GM21723 (cell line): ENCODE measurements around the gene P2RY12.

Source experiments
- ATAC-seq: cut with Tn5 transposase; IDR thresholded peaks from one replicate; pipeline ENCODE4 v1.9.1; 2021; ENCODE audit warnings: mild to moderate bottlenecking, moderate library complexity; ENCODE audit not compliant: unreplicated experiment

The P2RY12 gene

DNA sequence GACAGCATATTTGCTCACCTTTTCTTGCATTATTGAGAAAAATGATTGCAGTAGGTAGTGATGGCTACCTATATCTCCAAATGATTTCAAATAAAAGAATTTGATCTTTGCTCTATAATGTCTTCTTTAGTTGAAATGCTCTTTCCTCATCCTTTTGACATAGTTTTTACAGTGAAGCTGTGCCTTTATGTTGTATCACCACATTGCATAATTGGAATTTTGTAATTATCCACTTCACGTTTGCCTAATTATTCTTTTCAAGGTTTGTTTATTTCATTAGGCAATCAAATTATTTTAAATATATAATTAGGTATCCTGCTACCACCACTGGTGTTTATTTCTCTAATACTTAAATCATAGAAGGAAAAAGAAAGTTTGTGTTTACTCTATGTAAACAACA is 33.9 kb downstream of the P2RY12 start:
- no peak for ATAC-seq

DNA sequence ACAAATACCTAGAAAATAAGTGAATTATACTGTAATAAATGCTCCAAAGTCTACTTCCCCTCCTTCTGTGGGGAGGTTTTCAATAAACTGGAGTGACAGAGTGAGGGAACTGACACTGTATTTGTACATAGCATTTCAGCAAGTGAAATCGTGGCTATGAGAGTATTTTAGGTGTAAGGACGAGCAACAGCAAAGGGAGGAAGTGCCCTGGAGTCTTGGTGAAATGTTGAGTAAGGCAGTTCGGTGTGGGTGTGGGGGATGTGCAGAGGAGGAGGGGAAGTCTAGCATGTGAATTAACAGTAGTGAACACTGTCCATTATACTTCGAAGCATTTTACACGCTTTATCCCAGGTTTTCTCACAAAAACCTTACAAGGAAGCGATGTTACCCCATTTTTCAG is 37.1 kb downstream of the P2RY12 start:
- no peak for ATAC-seq

DNA sequence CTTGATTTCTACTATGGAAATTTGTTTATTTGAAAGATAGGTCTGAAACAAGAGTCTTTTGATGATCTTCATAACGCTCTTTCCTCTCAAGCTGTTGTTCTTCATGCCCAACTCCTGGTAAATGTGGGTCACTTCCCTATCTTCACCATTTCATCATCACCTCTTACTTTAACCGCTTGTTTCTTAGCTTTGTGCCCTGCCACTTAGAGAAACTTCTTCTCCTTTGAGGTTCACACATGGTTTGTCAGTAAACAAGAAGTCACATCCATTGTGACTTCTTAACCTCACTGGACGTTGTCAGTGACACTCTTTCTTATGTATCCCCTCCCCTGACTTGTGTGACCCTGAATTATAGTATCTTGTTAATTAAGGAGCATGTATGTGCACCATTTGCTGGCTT is 38.3 kb downstream of the P2RY12 start:
- no peak for ATAC-seq

DNA sequence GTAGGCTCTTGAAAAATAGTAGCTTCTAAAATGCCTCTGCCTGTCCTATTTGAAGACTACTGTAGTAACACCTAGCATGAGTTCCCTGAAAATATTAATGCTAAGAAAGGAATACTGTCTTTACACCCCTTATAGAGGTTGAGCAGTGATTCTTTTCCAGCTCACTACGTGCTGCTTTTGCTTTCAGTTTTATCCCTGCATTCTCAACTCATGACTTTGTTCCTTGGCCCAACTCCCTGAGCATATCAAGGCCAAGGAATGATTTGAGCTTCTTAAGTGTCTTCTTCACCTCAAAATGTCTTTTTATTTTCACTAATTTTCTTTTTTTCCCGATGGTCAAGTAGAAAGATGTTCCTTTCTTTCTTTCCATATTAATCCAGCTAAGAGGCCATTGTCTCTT is 38.7 kb downstream of the P2RY12 start:
- no peak for ATAC-seq

DNA sequence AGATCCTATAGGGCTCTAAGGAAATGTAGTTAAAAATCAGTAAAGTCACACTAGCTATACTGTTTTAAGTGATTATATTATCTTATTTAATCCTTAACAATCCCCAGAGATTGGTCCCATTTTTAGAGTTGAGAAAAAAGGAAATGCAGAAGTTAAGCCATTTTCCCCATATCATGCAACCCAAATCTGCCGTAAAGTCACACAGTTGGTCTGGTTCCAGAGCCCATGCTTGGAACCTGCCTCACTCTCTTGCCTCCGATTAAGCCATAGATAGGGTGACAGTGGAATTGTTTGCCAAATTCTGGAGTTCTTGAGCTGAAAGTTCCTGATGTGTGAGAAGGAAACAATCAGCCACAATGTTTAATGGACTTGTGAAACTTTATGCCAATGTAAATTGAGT is 52.9 kb downstream of the P2RY12 start:
- ATAC-seq = no peak

DNA sequence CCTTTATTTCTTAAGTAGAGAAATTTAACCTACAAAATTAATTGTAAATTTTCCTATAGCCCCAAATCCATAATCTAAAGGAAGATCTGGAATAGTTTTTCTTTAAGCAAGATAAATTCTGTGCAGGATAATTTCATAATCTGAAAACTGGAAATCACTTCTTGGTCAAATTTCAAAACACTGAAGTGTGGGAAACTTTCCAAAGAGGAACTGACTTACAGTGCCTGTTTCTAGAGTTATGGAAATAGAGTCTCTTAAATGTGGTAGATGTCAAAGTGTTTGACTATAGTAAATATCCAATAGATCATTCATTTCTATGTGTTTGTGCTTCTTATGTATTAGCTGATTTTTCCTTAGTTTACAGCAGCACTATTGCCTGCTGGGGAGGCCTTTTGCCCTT is 53.7 kb downstream of the P2RY12 start:
- ATAC-seq = no peak

DNA sequence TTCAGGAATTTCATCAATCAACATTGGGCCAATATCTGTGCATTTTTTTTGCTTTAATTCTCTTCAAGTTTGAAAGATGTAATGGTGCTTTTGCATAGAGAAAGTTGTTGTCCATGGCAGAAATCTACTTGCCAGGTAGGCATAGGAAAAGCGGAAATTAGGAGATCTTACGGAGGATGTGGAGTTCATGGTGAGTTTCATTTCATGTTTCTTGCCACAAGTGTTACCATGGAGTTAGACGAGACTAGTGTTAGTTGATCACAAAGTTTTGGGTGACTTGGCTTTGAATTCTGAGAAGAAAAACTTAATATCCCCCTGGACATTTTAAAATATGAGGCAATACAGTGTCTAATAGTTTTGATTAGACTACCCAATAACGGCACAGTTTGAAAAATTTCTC is 54.2 kb downstream of the P2RY12 start:
- ATAC-seq = no peak

DNA sequence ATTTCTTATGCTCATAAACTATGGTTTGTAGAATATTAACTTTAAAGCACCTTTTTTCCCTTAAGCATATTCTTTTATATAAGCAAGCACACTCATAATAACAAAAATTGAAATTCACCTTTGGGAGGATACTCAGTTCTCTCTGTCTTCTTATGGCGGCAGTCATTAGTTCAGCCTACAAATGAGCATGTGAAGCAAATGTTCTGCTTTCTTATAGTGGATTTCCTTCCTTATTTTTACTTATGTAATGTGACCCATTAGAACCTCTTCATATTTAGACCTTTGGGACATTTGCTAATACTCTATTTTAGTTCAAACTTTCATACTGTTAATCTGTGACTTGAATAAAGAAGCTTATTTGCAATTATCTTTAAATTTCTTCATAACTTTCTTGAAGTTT is 55.2 kb downstream of the P2RY12 start, which contains the start of gene P2RY13:
Gene P2RY13, minus strand, starts transcription at position 187 of the 400 bp plus-strand sequence. Its CDS starts 21 bp downstream, at position 166.
- no peak for ATAC-seq

DNA sequence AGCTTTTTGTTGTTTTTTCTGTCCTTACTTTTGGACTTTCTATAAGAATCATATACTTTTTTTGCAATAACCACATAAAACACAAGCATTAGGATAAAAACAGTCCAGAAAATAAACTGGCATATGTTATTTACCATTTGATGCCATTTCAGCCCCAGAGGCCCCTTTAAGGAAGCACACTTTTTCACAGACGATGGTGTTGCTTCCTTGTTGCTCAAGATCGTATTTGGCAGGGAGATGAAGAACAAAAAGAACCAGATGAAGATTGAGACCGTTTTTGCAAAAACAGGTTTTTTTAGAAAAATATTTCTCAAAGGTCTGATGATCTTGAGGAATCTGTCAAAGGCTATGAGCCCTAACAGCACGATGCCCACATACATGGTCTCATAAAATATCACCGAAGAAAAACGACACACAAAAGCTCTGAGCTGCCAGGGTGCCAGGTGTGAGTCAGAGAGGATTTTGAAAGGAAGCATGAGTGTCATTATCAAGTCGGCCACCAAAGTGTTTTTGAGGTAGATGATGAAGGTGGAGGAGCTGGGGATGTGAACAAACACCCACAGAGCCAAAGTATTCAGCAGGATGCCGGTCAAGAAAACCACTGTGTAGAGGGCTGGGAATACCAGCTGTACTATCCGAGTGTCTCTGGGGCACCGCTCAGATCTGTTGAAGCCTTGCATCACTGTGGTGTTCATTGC is 56.1 kb downstream of the P2RY12 start:
- no peak for ATAC-seq

DNA sequence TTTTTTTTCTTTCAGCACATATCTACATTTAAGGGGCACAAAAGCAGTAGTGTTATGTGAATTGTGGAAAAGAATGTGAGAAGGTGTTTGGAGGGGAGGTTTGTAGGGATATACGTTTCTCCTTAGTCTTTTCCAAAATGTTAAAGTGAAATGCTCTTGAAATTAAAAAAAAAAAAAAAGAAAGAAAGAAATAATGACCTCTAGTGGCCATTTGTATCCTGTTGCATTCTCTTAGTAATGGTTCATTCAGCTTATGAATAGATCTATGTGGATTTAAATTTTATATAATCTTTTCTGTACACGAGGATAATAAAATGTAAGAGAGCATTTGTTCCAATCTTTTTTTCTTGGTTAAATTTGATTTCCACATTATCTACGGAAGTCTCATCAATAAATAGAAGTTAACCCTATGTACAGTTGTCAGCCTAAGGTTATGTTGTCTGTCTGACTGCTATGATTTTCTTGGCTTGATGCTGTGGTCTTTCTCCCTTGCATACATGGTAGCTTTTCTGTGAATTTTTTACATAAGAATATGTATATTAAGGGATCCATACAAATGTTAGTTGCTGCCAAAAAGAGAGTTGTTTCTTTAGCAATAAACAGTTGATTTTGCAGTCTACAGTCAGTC is 56.9 kb downstream of the P2RY12 start:
- peak; percentile 49 for ATAC-seq

DNA sequence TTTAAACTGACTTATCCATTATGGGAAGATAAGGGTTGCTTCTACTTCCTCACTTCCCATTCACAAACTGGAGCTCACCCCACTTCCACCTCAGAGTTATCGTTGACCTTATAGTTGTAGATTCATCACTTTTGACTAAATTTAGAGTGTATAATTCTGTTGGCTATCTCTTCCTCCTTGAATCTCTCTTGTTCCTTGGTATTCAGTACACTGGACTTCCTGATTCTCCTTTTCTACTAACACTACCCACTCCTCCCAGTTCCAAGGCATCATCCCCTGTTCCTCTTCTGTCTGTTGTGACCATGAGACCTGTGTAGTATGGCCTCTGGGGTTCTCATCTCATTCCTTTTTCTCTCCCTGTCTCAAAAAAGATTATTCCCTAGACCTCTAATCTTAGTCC is 62.0 kb downstream of the P2RY12 start:
- no peak for ATAC-seq

DNA sequence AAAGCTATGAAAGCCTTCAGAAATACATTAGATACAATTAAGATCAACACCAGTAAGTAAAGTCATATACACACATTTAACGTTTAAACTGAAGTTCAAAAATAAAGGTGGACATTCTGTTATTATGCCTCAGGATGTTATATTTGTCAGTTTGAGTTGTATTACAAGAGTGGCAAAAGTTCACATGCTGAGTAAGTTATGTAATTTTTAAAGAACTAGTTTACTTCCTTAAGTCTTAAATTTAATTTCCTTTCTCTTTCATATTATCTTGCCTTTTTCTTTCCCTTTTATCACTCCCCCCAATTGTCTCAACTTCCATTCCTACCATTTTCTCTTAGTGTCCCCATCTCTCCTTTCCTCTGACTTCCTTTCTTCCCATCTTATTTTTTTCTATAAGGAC is 63.0 kb downstream of the P2RY12 start:
- no peak for ATAC-seq

DNA sequence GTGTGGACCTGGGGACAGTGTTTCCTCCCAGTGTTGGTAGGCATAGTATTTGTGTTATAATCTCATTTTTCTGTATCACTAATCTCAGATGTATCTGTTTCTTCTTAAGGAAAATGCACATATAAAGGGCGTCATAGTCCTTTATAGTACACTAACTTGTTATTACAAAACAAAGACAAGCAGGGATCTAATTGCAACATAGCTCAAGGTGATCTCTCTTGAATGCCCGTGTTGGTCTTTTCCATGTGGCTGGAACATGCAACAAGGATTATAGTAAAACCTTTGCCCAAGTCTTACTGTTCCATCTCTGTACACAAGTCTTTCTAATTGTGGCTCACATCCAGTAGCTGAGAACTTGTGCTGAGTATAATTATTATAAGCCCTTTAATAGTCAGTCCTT is 64.4 kb downstream of the P2RY12 start:
- ATAC-seq = no peak

DNA sequence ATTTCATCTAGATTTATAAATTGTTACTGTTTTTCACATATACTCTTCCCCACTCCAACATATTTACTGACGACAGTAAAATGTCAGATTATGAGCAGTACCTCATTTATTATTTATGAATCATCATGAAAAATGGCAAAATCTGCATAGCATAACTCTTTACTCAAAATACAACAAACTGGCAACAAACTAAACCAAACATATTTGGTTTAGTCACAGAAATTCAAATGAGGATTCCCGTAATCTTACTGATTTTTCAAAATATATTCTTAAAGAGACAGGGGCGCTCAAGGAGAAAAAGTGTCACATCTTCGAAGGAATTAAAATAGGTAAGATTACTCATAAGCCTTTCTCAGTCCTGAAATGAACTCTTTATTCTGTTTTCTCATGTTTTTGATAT is 64.9 kb downstream of the P2RY12 start:
- no peak for ATAC-seq

DNA sequence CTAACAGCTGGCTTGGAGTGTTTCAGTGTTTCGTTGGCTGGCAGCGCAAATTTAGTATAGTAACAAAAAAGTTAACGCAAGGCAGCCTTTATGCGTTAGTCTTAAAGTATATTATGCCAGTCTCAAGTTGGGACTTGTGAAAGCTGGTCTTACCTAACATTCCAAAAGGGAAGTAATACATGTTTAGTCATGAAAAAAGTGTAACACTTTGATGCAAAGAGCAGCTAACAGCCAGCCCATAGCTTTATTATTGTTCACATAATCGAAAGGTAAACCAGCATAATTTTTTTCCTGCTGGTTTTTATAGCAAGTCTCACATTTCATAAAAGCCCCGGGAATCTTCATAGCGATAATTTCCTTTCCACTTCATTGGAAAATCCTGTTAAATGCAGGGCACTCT is 65.6 kb downstream of the P2RY12 start:
- ATAC-seq = no peak

DNA sequence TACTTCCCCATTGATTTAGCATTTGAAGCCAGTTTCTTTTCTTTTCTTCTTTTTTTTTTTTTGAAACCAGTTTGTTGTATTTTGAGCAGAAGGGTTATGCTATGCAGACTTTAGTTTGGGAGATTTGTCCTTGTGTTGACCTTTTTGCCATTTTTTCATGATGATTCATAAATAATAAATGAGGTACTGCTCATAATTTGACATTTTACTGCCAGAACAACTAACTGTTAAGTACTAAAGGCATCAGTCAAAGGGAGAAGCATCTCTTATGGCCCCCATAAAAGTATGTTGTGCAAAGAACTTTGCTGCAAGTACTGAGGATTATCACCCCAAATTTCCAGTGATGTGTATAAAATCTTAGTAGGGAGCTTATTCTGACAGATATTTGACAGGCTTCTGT is 66.2 kb downstream of the P2RY12 start:
- no peak for ATAC-seq

DNA sequence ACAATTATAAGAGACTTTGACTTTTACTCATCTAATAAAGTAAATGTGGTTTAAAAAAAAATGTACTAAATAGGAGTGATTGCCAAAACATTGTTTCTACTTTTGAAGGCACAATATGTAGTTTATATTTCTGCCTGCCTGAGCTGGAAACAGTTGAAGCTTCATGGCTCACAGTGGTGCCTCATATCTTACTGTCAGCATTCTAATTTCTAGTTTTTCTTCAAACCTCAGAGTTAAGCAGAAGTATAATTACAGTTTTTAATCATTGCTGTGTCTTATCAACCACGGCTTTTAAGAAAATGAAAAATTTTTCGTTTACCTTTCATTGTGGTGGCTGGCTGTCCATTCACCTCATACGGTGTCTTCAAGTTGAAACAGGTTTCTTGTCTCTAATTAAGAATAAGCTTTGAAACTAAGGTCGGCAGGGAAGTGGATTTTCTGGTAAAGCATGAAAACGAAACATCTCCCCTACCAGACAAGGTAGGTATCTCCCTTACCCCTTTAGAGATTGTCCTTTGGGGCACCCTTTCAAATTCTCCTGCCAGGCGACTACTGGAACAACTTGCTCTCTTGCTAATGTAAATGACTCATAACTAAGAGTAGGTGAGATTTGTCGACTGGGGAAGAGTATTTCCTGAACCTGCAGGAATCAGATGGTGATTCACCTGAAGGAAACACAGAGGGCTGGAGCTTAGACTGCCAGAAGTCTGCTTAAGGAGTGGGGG is 68.1 kb downstream of the P2RY12 start, which contains the start of gene GPR87:
Gene GPR87, minus strand, starts transcription at position 554 of the 725 bp plus-strand sequence. CDS start 16,720 bp downstream, outside the sequence.
- no peak for ATAC-seq

DNA sequence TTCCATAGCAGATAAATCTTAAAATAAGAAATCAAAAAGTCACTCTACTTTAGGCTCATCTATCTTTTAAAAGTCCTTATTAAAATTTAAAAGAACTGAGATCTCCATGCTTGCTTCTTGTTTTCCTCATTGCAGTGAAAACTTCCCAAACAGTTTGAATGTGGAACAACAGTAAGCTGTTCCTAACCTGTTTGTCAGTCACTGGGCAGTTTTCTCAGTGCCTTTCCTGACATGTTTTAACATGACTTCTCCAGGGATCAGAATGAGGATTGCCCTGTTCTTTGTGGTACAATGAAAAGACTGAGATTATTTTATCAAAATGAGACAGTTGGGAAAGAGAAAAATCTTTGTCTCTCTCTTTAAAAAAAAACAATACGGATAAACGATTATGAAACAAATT is 68.7 kb downstream of the P2RY12 start:
- ATAC-seq = no peak

DNA sequence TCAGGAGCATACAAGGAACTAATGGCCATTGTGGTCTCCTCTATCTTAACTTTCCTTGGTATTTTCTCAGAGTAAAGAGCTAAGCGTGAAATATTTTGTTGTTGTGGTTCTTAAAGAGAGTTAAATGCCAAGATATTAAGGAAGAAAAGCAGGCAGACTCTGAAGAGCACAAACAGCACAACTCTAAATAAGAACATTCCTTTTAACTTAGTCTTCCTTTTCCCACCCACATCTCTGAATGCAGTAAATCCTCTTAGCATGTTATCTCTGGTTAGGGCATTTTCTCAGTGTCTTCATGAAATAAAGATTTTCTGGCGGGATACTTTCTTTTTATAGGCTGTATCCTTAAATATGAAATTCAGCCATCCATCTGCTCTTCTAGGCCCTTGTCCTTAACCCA is 69.4 kb downstream of the P2RY12 start:
- ATAC-seq = no peak

DNA sequence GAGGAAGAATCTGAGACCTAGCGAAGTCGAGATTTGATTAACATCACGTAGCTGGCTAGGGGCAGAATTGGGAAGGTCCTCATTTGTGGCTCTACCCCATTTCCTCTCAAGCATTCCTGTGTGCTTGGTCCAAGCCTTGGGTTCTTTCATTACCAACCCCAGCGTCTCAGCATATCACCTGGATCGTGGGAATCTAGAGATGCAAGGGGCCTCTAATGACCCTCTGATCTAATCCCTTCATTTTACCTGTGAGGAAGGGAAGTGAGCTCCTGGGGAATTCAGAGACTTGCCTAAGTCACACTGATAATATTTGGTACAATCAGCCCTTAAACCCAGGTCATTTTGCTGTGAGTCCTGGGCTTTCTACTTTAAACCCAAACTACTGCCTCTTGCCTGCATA is 70.0 kb downstream of the P2RY12 start:
- ATAC-seq = no peak

DNA sequence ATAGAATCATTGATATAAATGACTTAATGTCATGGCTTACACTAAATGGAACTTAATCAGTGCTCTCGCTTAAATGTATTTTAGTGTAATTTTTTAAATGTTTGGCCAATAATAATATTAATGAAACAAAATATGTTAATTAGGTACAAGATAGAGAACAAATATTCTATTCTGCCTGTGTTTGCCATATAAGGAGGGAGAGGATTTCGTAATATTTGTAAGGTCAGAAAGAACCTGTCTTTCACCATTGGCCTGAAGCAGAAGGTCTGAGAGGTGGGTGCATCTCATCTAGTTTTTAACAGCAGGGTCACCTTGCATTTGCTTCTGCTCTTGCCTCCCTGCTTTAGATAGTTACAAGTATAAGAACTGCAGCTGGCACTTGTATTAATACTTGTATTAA is 70.4 kb downstream of the P2RY12 start:
- ATAC-seq = no peak

DNA sequence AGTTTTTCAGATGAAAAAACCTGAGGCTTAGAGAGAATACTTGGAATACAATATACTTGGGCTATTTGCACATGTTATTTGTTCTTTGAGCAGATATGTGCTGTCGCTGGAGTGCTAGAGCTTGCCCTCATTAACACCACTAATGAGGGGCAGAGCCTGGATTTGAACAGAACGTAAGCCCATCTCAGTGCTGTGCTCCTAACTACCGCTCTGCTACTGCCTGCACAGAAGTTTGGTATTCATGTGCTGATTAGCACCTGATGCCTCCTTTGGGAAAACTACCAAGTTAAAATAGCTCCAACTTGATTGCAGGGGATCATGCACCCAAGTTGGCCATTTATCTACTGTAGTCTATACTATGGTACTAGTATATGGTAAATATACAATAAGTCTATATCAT is 71.6 kb downstream of the P2RY12 start:
- ATAC-seq = no peak
